Measurements from ENCODE around the gene CFAP157.

Gene CFAP157

DNA sequence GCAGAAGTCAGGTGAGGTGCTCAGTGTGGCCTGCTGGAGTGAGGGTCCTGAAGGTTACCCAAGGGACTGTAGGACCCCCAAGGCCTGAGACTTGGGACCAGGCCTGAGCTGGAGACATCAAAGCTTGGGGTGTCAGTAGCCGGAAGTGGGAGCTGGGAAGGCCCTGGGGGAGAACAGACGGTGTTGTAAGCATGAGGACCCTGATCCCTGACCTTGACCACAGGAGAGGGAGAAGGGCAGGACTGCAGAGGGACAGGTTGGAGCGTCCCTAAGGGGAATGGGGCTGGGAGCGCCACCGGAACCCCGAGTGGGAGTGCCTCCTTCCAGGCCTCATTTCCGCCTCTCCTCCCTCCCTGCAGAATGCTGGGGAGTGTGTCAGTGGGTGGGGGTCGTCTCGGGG is 9.6 kb downstream of the CFAP157 start:
- no peak for DNase-seq

DNA sequence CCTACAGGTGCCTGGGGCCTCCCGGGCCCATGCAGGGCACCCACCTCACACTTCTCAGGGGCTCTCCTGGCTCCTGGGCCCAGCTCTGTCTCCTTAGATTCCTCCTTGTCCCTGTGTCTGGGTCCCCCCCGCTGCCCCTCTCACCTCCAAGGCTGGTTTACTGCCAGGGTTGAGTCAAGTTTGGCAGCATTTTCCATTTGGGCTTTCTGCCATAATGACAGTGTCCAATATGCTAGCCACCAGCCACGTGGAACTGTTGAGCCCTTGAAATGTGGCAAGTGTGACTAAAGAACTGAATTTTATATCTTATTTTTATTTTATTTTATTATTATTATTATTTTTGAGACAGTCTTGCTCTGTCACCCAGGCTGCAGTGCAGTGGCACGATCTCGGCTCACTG is 11.0 kb downstream of the CFAP157 start:
- DNase-seq: no peak

DNA sequence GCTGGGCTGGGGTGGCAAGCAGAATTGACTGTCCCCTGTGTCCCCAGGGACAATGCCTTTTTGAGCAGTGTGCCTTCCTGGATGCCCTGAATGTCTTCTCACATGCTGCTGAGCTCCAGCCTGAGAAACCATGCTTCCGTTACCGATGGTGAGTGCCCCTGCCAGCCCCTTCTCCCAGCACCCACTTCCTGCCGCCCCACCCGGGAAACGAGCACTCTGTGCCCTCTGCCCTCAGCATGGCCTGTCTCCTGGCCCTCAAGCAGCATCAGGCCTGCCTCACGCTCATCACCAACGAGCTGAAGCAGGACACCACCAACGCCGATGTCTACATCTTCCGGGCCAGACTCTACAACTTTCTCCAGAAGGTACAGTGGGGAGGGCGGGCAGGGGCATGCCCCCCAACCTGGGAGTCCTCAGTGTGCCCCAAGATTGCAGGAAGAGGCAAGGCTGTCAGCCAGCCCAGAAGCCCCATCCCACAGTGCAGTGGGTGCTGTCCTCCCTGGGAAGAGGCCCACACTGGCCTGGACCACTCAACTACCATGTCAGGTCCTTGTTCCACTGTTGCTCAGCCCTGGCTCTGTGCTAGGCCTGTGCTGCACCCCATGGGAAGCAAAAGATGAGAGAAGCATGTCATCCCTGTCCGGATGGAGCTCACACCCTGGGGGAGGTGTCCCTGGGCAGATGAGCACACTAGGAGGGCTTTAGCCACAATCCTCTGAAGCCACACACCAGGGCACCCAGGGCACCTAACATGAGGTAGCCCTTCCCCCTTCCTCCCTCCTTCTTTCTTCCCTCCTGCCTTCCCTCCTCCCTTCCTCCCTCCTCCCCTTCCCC is 13.5 kb downstream of the CFAP157 start:
- DNase-seq: no peak

DNA sequence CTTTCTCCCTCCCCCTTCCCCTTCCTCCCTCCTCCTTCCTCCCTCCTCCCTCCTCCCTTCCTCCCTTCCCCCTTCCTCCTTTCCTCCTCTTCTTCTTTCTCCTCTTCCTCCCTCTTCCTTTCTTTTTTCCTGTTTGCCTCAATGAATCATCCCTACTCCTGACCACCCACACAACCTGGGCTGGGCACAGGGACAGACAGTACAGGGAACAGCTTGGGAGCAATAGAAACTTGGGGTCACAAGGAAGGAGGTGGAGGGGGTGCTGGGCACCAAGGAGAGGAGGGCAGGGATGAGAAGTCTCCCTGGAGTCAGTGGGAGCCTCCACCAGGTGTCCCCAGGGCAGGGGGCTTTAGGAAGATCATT is 14.1 kb downstream of the CFAP157 start:
- DNase-seq: no peak

DNA sequence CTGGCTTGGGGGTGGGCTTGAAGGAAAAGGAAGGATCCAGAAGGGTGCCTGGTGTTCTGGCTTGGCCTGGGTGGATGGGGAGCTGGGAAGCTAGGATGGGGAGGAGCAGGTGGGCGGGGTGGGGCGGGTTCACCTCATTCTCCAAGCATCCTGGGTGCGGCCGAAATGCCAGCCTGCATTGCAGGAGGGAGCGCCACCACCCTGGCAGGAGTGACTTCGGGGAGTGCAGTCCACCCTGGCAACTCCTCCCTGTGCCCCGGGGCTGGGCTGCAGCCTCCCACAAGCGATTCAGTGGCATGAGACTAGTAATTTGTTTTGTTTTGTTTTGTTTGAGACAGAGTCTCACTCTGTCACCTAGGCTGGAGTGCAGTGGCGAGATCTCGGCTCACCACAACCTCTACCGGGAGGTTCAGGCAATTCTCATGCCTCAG is 14.6 kb downstream of the CFAP157 start:
- no peak for DNase-seq

DNA sequence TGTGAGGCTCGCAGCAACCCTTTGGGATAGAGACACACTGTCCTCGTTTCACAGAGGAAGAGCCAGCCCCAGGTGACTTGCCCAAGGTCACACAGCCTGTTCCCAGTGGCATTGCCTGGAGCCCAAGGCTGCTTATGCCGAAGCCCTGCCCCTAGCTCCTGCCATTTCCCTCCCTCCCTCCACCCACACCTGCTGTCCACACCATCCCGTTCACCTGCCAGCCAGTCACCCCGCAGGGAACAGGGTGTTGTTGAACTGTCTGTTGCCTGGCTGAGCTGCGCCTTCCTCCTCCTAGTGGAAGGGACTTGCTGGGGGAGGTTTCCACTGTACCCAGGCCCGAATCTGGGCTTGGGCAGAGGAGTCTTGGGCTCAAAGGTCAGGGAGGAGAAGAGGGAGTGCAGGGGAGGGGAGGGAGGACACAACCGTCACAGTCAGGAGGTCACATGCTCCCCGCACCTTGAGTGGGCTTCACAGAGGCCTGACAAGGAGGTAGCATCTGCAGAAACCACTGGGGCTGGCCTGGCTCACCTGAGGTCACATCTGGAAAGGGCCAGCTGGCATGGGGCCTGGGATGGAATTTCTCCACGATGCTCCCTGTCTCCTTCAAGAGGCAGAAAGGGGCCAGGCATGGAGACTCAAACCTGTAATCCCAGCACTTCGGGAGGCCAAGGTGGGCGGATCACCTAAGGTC is 15.4 kb downstream of the CFAP157 start:
- DNase-seq: no peak

DNA sequence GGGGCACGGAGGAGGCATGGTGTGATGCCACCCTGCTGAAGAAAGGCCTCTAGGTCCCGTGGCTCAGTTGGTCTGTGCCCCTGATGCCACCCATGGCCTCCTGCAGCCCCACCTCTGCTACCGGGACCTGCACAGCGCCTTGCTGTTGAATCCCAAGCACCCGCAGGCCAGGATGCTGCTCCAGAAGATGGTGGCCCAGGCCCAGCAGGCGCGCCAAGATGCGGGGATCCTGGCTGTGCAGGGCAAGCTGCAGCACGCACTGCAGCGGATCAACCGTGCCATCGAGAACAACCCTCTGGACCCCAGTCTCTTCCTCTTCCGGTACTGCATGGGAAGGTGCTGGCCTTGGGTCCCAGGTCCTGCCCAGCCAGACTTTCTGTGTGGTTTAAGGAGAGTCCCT is 16.2 kb downstream of the CFAP157 start:
- DNase-seq: no peak

GRCh38 chr9:127723444-127723843 is 16.7 kb downstream of the CFAP157 start:
- DNase-seq: no peak

DNA sequence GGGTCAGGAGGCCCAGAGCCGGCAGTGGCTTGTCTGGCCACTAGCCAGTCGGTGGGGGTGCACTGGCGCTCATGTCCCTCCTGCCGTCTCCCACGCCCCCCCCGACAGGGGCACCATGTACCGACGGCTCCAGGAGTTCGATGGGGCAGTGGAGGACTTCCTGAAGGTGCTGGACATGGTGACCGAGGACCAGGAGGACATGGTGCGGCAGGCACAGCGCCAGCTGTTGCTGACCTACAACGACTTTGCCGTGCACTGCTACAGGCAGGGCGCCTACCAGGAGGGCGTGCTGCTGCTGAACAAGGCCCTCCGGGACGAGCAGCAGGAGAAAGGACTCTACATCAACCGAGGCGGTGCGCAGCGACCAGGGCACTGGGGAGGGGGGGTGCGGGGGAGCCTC is 17.2 kb downstream of the CFAP157 start:
- no peak for DNase-seq

- DNase-seq: no peak
Observed at GRCh38 chr9:127726871-127727270, 20.1 kb downstream of the CFAP157 start.

- no peak for DNase-seq
Observed at GRCh38 chr9:127728808-127729207, 22.0 kb downstream of the CFAP157 start.

- DNase-seq: no peak
Observed at GRCh38 chr9:127729522-127730256, 22.9 kb downstream of the CFAP157 start.

GRCh38 chr9:127730262-127730661 is 23.5 kb downstream of the CFAP157 start:
- DNase-seq: no peak

- no peak for DNase-seq
Observed at GRCh38 chr9:127730799-127731410, 24.1 kb downstream of the CFAP157 start.

GRCh38 chr9:127731938-127732337 is 25.1 kb downstream of the CFAP157 start:
- DNase-seq: no peak

DNA sequence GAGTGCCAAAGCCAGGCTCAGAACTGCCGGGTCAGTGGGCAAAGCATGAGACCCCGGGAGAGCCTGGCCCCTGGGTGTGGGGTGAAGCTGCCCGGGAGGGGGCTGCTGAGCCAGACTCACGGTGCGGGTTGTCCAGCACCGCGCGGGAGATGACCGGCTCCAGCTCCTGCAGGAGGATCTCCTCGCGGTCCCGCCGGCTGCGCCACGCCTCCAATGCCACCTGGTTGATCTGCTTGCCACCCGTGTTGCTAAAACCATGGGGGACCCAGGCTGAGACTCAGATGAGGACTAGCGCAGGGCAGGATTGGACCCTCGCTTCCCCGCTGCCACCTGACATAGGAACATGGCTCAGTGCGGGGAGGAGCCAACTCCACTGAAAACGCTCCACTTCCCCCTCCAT is 25.7 kb downstream of the CFAP157 start:
- no peak for DNase-seq

- no peak for DNase-seq
Observed at GRCh38 chr9:127733614-127734013, 26.8 kb downstream of the CFAP157 start.

DNA sequence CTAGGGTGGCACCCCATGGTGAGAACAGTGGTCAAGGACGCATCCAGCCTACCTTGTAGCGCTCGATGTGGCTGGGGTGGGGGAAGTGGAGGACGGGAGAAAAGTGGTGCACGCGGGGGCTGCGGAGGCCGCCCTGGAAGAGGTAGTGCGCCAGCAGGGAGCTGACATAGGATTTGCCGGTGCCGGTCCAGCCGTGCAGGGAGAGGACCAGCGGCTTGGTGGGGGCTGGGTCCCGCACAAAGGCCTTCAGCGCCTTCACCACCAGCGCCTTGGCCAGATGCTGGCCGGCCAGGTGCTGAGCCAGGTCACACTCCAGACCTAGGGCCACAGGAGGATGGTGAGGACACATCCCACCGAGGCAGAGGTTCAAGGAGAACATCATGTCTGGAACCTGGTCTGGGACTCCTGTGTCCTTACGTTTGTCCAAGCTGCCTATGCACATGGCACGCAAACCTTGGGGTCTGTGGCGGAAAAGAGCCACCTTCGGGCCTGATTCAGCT is 27.5 kb downstream of the CFAP157 start:
- DNase-seq: no peak

- peak; percentile 98 for DNase-seq
Observed at GRCh38 chr9:127734747-127735529, 28.1 kb downstream of the CFAP157 start, which contains the start of gene TOR2A. TSS of gene TOR2A (minus strand) at chr9:127735294. CDS start at chr9:127735270, 24 bp downstream.

DNA sequence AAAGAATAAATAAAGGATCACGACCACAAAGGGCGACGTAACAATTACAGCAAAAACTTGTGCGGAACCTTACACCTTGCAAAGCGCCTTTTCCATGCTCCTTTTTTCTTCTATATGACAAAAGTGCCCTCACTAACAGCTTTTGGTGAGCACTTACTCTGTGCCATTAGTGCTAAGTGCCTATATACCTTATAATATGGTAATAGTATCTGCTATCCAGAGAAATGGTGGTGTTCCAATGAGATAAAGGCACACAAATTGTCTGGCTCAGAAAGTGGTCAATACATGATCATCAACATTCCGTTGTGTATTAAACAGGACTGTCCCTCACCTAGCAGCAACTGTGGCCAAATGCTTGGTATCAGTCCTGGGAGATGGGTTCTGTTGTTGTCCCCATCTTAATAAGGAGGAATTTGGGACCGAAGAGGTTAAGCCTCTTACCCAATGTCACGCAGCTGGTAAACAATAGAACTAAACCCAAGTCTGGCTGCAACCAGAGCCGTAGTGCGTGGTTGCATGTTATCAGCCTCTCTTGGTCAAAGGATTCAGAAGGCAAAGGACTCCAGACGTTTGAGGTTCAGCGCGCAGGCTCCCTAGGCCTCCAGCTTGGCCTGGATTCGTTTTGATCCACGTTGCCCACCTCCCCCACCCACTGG is 28.9 kb downstream of the CFAP157 start:
- no peak for DNase-seq

- no peak for DNase-seq
Observed at GRCh38 chr9:127738666-127739065, 31.9 kb downstream of the CFAP157 start.

All from activated CD4-positive, alpha-beta T cell treated with anti-CD3 and anti-CD28 coated beads, Interleukin-10, Interleukin-2, amounts not matched to agents 100 ng/mL and 50 ng/mL, durations not matched to agents 16 hours and 8 hours (primary cell).